Transverse colon (tissue), 4 donors: ENCODE results near the gene OSBPL10. TPM values are rescaled to one million over a fixed set of nuclear protein-coding genes. Genes with fewer than 3 reads are reported as not detected.

Experiments
- DNase-seq: peaks from one replicate; pipeline ENCODE4 v3.0.0-alpha.2; 2019
- H3K27ac ChIP-seq, 4 donors: fragments of 200-600 bp; sonication (generic); 2 replicates each; pipeline ENCODE4 v1.5.1; 2016 to 2018; ENCODE audit warnings: inconsistent platforms in 4 of 4
- H3K27me3 ChIP-seq: fragments of 200-600 bp; sonication (generic); 2 replicates; pipeline ENCODE4 v1.5.1; 2017; ENCODE audit warnings: inconsistent platforms
- H3K36me3 ChIP-seq, 4 donors: fragments of 200-600 bp; sonication (generic); 2 replicates each; pipeline ENCODE4 v1.5.1; 2017 to 2019; ENCODE audit warnings: inconsistent platforms in 4 of 4
- H3K4me1 ChIP-seq, 4 donors: fragments of 200-600 bp; sonication (generic); 2 replicates each; pipeline ENCODE4 v1.5.1; 2017 to 2020; ENCODE audit warnings: inconsistent platforms in 4 of 4
- H3K4me3 ChIP-seq, 4 donors: fragments of 200-600 bp; sonication (generic); 1 replicate in 1 of 4; 2 replicates in 3 of 4; pipeline versions ENCODE4 v1.5.1 to v1.6.1; 2017 to 2019; ENCODE audit warnings: inconsistent platforms in 4 of 4
- H3K9me3 ChIP-seq, 2 donors: fragments of 200-600 bp; sonication (generic); 2 replicates each; pipeline ENCODE4 v1.5.1; 2017 to 2019; ENCODE audit warnings: inconsistent platforms in 2 of 2
- CTCF ChIP-seq, 5 experiments: fragments of 200-600 bp in 3 of 5; fragments of 450-650 bp in 2 of 5; sonication (generic) in 3 of 5; IDR thresholded peaks; 1 replicate in 2 of 5; 2 replicates in 3 of 5; pipeline ENCODE4 v1.5.1; 2016 to 2017; ENCODE audit warnings: antibody characterized with exemption in 5 of 5, inconsistent platforms in 3 of 5, mild to moderate bottlenecking in 2 of 5, moderate library complexity in 1 of 5
- EP300 ChIP-seq: sonication (generic); formaldehyde crosslinking; IDR thresholded peaks from one replicate; pipeline ENCODE4 v1.6.1; 2017; ENCODE audit warnings: antibody characterized with exemption, low read depth
- POLR2A ChIP-seq: fragments of 450-650 bp; IDR thresholded peaks from one replicate; pipeline ENCODE4 v1.6.1; 2016; ENCODE audit warnings: antibody characterized with exemption, mild to moderate bottlenecking, moderate library complexity
- POLR2AphosphoS5 ChIP-seq, 3 donors: sonication (generic); formaldehyde crosslinking; IDR thresholded peaks; one replicate each; pipeline ENCODE4 v1.6.1; 2016; ENCODE audit warnings: antibody characterized with exemption in 3 of 3
- WGBS, 2 donors: methylation state at CpG; one replicate each; pipeline ENCODE4 v1.1.5; 2018; ENCODE audit warnings: low coverage in 1 of 2; 5-methylcytosine and 5-hydroxymethylcytosine counted together
- in situ Hi-C, 4 donors: fragments of 200-750 bp; cut with MboI; loops; one replicate each; pipeline versions ENCODE4 v1.15.0 to v1.15.1; 2017; ENCODE audit warnings: low sequenced_read_pairs in 3 of 4, low pct_ligation_motif_present in 1 of 4, low pct_unique_long_range_greater_than_20kb in 1 of 4
- intact Hi-C: fragments of 100-400 bp; cut with DNase I; formaldehyde crosslinking; loops from one replicate; pipeline ENCODE4 v1.15.1; 2023; ENCODE audit warnings: low total_unique reads
- total RNA-seq, 4 donors: library from RNA; depleted of rRNA; stranded (reverse); fragments of >200 nt; gene quantifications; one replicate each; pipeline ENCODE4 v1.1.0, GENCODE V29; 2016

Gene OSBPL10
- total RNA-seq, 4 donors from 2014 or later, result 10.0 to 34.8 (median 19.5) TPM

- DNase-seq, result no peak
- H3K27ac ChIP-seq, result peak overlapping the region in 1 of 4 donors; percentile 4
- no peaks in the 10 kb centered on the region for H3K9me3 ChIP-seq
- H3K4me3 ChIP-seq, result no peak overlapping the region
- WGBS, 2 donors, result 90 to 100% methylated on average over 3 of the region's 3 CpGs
- intact Hi-C loops, result no loop called here
- in situ Hi-C loops, result no loop called here
- TF ChIP-seq CTCF (IDR thresholded peaks at IDR 0.05), result no peak
- no peak for TF ChIP-seq EP300
- no peaks in the 10 kb centered on the region for H3K27me3 ChIP-seq
- H3K36me3 ChIP-seq, result no peaks in the 10 kb centered on the region
- peaks cover 0 to 14% (median 3%) of the 10 kb centered on the region in 4 donors for H3K4me1 ChIP-seq
These were observed 276.9 kb downstream of the OSBPL10 start for GRCh38 chr3:31704156-31704555.

GRCh38 chr3:31701286-31701685, 279.8 kb downstream of the OSBPL10 start:
- Histone ChIP-seq H3K27me3 (no peaks in the 10 kb centered on the region), H3K36me3 (no peaks in the 10 kb centered on the region), H3K27ac (no peak overlapping the region), H3K4me3 (no peak overlapping the region), H3K4me1 (peaks cover 0 to 14% (median 3%) of the 10 kb centered on the region in 4 donors), H3K9me3 (no peaks in the 10 kb centered on the region)
- no peak for DNase-seq
- WGBS, 2 donors, result 91% methylated on average over 9 of the region's 9 CpGs; no CpG with 5 or more reads in 1 of the 2 donors
- intact Hi-C loops (no loop called here), in situ Hi-C loops (no loop called here)
- TF ChIP-seq POLR2A (no peak), CTCF (IDR thresholded peaks at IDR 0.05) (no peak), POLR2AphosphoS5 (IDR thresholded peaks at IDR 0.05) (no peak), EP300 (no peak)

DNA sequence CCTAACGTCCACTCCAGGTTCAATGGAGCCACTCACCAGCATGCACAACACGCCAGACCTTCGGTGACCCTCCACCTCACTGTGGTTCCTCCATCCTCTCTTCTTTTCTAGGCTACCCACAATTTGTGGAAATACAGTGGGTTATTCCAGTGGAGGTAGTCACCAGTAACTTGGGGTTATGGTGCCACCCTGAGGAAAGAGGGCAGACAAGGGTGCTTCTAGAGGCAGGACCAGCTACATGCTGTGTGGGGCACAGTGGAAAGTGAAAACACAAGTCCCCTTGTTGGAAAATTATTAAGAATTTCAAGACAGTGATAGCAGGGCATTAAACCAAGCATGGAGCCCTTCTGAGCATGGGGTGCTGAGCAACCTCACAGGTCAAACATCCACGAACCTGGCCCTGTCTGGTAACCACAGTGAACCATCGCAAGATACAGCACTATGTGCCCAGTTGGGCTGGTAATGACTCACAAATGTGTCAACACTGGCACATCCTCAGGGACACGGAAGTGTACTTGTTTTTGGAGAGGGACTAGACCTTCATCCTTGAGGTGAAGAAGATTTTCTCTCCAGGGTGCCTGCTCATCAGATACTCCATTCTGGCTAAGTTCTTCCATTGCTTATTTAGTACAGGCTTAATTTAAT, 281.6 kb downstream of the OSBPL10 start:
- TF ChIP-seq EP300 (no peak), POLR2AphosphoS5 (IDR thresholded peaks at IDR 0.05) (no peak), POLR2A (no peak), CTCF (IDR thresholded peaks at IDR 0.05) (no peak)
- intact Hi-C loops (no loop called here), in situ Hi-C loops (no loop called here)
- DNase-seq, result no peak
- Histone ChIP-seq H3K36me3 (no peaks in the 10 kb centered on the region), H3K4me1 (peaks cover 0 to 2% (median 0%) of the 10 kb centered on the region in 4 donors), H3K27ac (no peak overlapping the region), H3K27me3 (no peaks in the 10 kb centered on the region), H3K9me3 (no peaks in the 10 kb centered on the region), H3K4me3 (no peak overlapping the region)
- WGBS, 2 donors, result 95 to 100% methylated on average over 3 to 6 of the region's 6 CpGs

DNA sequence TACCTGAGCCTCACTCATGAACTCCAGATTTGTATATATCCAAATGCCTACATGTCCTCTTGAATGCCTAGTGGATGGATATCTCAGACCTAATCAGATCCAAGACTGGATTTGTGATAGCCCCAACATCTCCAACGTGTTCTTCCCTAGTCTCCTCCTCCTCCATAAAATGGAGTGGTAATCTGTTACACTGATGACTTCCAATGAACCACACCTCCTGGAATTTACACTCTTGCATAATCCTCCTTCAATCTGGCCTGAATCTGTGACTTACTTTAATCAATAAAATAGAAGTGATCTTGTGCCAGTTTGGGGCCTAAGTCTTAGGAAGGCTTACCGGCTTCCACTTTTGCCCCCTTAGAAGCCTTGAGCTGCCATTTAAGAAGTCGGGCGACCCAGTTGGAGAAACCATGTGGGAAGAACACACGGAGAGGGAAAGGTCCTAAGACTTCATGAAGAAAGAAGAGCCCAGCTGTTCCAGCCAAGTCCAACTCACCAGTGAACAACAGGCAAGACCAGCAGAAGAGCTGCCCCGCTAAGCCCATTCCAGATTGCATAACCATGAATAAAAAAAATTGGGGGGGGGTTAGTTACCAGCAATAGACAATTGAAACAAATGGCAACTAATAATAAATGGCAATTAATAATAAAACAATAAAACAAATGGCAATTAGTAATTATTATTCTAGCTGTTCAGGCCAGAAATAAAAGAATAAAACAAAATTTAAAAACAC, 284.1 kb downstream of the OSBPL10 start:
- DNase-seq, result no peak
- no peak for TF ChIP-seq EP300
- TF ChIP-seq POLR2AphosphoS5 (IDR thresholded peaks at IDR 0.05), result no peak
- TF ChIP-seq POLR2A, result no peak
- TF ChIP-seq CTCF (IDR thresholded peaks at IDR 0.05), result no peak
- Histone ChIP-seq H3K9me3 (no peaks in the 10 kb centered on the region), H3K27me3 (no peaks in the 10 kb centered on the region), H3K27ac (no peak overlapping the region), H3K36me3 (no peaks in the 10 kb centered on the region), H3K4me1 (no peaks in the 10 kb centered on the region), H3K4me3 (no peak overlapping the region)
- in situ Hi-C loops, result no loop called here
- intact Hi-C loops, result no loop called here
- 85 to 93% methylated on average over 5 to 6 of the region's 6 CpGs for WGBS, 2 donors
